Measurements from ENCODE around the gene ACADSB.
A peak's percentile ranks its signal among the peaks of the same experiment; 100 is the strongest.

The ACADSB gene

GRCh38 chr10:123034332-123034731, 25.5 kb downstream of the ACADSB start:
- Histone ChIP-seq H3K27ac (ENCODE audit: low read depth in 2 of 2, low read length in 2 of 2) (no peak overlapping the region), H3K9ac (ENCODE audit: low read depth in 1 of 2, low read length in 2 of 2) (no peak overlapping the region), H3K27me3 (ENCODE audit: control insufficient read depth in 2 of 2, insufficient read depth in 2 of 2, low read length in 2 of 2) (no peaks in the 10 kb centered on the region), H3K9me3 (ENCODE audit: control insufficient read depth in 2 of 2, low read length in 2 of 2) (no peaks in the 10 kb centered on the region), H3K4me3 (ENCODE audit: low read length in 2 of 2) (no peak overlapping the region), H3K4me1 (ENCODE audit: control insufficient read depth in 2 of 2, insufficient read depth in 2 of 2, low read length in 2 of 2) (peaks cover 3 to 4% of the 10 kb centered on the region in 2 donors), H3K36me3 (ENCODE audit: control insufficient read depth in 2 of 2, insufficient read depth in 2 of 2, low read length in 2 of 2) (no peaks in the 10 kb centered on the region)

DNA sequence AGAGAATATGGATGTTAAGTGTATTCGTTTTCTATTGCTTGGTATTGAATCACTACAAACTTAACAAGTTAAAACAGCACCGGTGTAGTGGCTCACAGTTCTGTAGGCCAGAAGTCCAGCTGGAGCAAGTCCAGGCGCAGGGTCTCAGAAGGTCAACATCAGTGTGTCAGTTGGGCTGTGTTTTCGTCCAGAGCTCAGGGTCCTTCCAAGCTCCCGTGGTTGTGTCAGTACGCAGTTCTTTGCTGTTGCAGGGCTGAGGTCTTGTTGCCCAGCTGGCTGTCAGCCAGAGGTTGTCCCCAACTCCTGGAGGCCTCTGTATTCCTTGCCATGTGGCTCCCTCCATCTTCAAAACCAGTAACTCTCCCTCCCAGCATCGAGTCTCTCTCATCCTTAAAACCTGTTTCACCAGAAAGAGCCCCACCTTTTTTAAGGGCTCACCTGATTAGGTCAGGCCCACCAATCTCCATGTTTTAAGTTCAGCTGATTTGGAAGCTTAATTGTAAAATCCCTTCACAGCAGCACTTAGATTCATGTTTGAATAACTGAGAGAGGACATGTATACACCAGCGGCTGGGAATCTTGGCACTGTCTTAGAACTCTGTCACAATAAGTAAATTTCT, 26.8 kb downstream of the ACADSB start:
- H3K9me3 ChIP-seq (ENCODE audit: control insufficient read depth in 2 of 2, low read length in 2 of 2), result no peaks in the 10 kb centered on the region
- no peak overlapping the region for H3K27ac ChIP-seq (ENCODE audit: low read depth in 2 of 2, low read length in 2 of 2)
- H3K36me3 ChIP-seq (ENCODE audit: control insufficient read depth in 2 of 2, insufficient read depth in 2 of 2, low read length in 2 of 2), result no peaks in the 10 kb centered on the region
- no peaks in the 10 kb centered on the region for H3K27me3 ChIP-seq (ENCODE audit: control insufficient read depth in 2 of 2, insufficient read depth in 2 of 2, low read length in 2 of 2)
- H3K4me1 ChIP-seq (ENCODE audit: control insufficient read depth in 2 of 2, insufficient read depth in 2 of 2, low read length in 2 of 2), result peaks cover 4 to 7% of the 10 kb centered on the region in 2 donors
- H3K4me3 ChIP-seq (ENCODE audit: low read length in 2 of 2), result no peak overlapping the region
- no peak overlapping the region for H3K9ac ChIP-seq (ENCODE audit: low read depth in 1 of 2, low read length in 2 of 2)

DNA sequence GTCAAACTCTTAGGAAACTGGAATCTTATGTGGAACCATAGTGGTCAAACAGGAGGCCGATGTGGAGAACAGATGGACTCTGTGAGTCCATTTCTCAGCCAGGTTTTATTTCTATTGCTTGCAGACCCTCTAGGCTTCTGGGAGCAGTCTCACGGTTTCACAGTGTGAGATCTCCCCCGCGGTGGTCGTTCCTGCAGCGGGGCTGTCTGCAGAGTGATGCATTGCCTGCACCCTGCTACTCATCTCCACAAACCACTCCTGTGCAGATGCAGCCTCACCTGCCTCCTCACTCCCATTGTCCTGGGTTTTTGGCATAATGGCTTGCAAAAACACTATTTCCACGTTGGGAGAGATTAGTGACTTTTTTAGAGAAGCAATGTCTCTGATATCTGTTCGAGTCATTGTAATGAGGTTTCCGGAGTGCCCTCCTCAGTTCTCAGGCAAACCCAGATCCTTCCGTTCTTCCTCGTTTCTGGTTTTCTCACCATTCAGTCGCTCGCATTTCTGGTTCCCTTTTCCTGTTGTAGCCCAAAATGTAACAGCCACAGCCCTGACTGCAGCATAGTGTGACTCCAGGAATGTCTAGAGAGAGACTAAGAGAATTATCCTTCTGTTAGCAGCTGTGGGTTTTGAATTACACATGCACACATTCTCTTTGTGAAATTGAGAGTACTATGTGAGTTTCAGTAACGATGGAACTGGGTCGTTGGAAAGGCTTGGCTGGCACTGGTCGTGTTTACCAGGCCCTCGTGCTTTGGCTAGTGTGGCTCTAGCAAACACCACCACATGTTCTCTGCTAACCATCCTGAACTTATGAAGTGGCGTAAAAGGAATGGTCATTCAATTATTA, 30.2 kb downstream of the ACADSB start:
- H3K27ac ChIP-seq (ENCODE audit: low read depth in 2 of 2, low read length in 2 of 2), result peak overlapping the region; percentile 32 to 53
- no peaks in the 10 kb centered on the region for H3K9me3 ChIP-seq (ENCODE audit: control insufficient read depth in 2 of 2, low read length in 2 of 2)
- H3K27me3 ChIP-seq (ENCODE audit: control insufficient read depth in 2 of 2, insufficient read depth in 2 of 2, low read length in 2 of 2), result no peaks in the 10 kb centered on the region
- no peak overlapping the region for H3K9ac ChIP-seq (ENCODE audit: low read depth in 1 of 2, low read length in 2 of 2)
- H3K36me3 ChIP-seq (ENCODE audit: control insufficient read depth in 2 of 2, insufficient read depth in 2 of 2, low read length in 2 of 2), result no peaks in the 10 kb centered on the region
- H3K4me1 ChIP-seq (ENCODE audit: control insufficient read depth in 2 of 2, insufficient read depth in 2 of 2, low read length in 2 of 2), result peaks cover 4 to 7% of the 10 kb centered on the region in 2 donors
- no peak overlapping the region for H3K4me3 ChIP-seq (ENCODE audit: low read length in 2 of 2)

- H3K27ac ChIP-seq (ENCODE audit: low read depth in 2 of 2, low read length in 2 of 2), result peak overlapping the region; percentile 32 to 53
- H3K9ac ChIP-seq (ENCODE audit: low read depth in 1 of 2, low read length in 2 of 2), result no peak overlapping the region
- H3K36me3 ChIP-seq (ENCODE audit: control insufficient read depth in 2 of 2, insufficient read depth in 2 of 2, low read length in 2 of 2), result no peaks in the 10 kb centered on the region
- no peak overlapping the region for H3K4me3 ChIP-seq (ENCODE audit: low read length in 2 of 2)
- H3K27me3 ChIP-seq (ENCODE audit: control insufficient read depth in 2 of 2, insufficient read depth in 2 of 2, low read length in 2 of 2), result no peaks in the 10 kb centered on the region
- peaks cover 4 to 7% of the 10 kb centered on the region in 2 donors for H3K4me1 ChIP-seq (ENCODE audit: control insufficient read depth in 2 of 2, insufficient read depth in 2 of 2, low read length in 2 of 2)
- H3K9me3 ChIP-seq (ENCODE audit: control insufficient read depth in 2 of 2, low read length in 2 of 2), result no peaks in the 10 kb centered on the region
These were observed 30.8 kb downstream of the ACADSB start for GRCh38 chr10:123039632-123039930.

GRCh38 chr10:123042708-123043408, 34.1 kb downstream of the ACADSB start:
- Histone ChIP-seq H3K4me3 (ENCODE audit: low read length in 2 of 2) (no peak overlapping the region), H3K9ac (ENCODE audit: low read depth in 1 of 2, low read length in 2 of 2) (no peak overlapping the region), H3K36me3 (ENCODE audit: control insufficient read depth in 2 of 2, insufficient read depth in 2 of 2, low read length in 2 of 2) (peaks cover 2 to 4% of the 10 kb centered on the region in 2 donors), H3K27me3 (ENCODE audit: control insufficient read depth in 2 of 2, insufficient read depth in 2 of 2, low read length in 2 of 2) (no peaks in the 10 kb centered on the region), H3K4me1 (ENCODE audit: control insufficient read depth in 2 of 2, insufficient read depth in 2 of 2, low read length in 2 of 2) (peaks cover 4 to 7% of the 10 kb centered on the region in 2 donors), H3K27ac (ENCODE audit: low read depth in 2 of 2, low read length in 2 of 2) (no peak overlapping the region), H3K9me3 (ENCODE audit: control insufficient read depth in 2 of 2, low read length in 2 of 2) (no peaks in the 10 kb centered on the region)

- Histone ChIP-seq H3K27ac (ENCODE audit: low read depth in 2 of 2, low read length in 2 of 2) (no peak overlapping the region), H3K27me3 (ENCODE audit: control insufficient read depth in 2 of 2, insufficient read depth in 2 of 2, low read length in 2 of 2) (no peaks in the 10 kb centered on the region), H3K4me3 (ENCODE audit: low read length in 2 of 2) (no peak overlapping the region), H3K4me1 (ENCODE audit: control insufficient read depth in 2 of 2, insufficient read depth in 2 of 2, low read length in 2 of 2) (peaks cover 4 to 7% of the 10 kb centered on the region in 2 donors), H3K9me3 (ENCODE audit: control insufficient read depth in 2 of 2, low read length in 2 of 2) (no peaks in the 10 kb centered on the region), H3K36me3 (ENCODE audit: control insufficient read depth in 2 of 2, insufficient read depth in 2 of 2, low read length in 2 of 2) (peaks cover 5 to 7% of the 10 kb centered on the region in 2 donors), H3K9ac (ENCODE audit: low read depth in 1 of 2, low read length in 2 of 2) (no peak overlapping the region)
These were observed 34.7 kb downstream of the ACADSB start for GRCh38 chr10:123043409-123043925.

- H3K4me1 ChIP-seq (ENCODE audit: control insufficient read depth in 2 of 2, insufficient read depth in 2 of 2, low read length in 2 of 2), result peaks cover under 1 to 3% of the 10 kb centered on the region in 2 donors
- H3K9me3 ChIP-seq (ENCODE audit: control insufficient read depth in 2 of 2, low read length in 2 of 2), result no peaks in the 10 kb centered on the region
- no peak overlapping the region for H3K27ac ChIP-seq (ENCODE audit: low read depth in 2 of 2, low read length in 2 of 2)
- no peaks in the 10 kb centered on the region for H3K27me3 ChIP-seq (ENCODE audit: control insufficient read depth in 2 of 2, insufficient read depth in 2 of 2, low read length in 2 of 2)
- peaks cover 5 to 10% of the 10 kb centered on the region in 2 donors for H3K36me3 ChIP-seq (ENCODE audit: control insufficient read depth in 2 of 2, insufficient read depth in 2 of 2, low read length in 2 of 2)
- H3K4me3 ChIP-seq (ENCODE audit: low read length in 2 of 2), result no peak overlapping the region
- H3K9ac ChIP-seq (ENCODE audit: low read depth in 1 of 2, low read length in 2 of 2), result no peak overlapping the region
These were observed 35.6 kb downstream of the ACADSB start for GRCh38 chr10:123044391-123044790.

DNA sequence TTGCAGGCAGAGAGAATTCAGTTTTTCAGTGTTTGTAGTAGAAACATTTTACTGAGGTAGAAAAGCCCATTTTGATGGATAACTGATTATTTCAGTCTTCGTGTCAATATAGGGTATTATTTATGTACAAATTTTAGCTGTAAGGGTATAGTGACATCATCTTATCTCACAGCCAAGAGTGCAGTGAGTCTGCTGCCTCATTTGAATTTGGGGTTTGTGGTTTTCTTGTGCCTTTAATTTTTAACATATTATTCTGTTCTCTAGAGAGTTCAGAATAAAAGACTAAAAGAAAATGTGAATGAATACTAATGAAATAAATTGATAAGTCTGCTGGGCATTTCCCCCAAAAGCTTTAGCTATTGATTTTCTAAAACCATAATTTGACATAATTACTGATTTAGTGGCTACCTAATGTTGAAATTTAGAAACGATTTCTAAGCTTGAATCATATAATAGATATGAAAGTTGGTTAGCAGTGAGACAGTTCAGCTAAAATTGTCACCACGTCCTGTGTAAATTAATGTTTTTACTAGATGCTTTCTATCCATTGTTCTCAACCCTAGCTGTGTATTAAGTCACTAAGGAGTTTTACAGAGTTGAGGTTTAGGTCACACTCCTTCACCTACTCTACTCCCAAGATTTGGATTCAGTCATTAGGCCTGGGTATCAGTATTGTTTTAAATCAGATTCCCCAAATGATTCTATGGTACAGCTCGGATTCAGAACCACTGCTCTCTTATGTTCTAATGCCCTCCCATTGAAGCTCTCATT, 37.3 kb downstream of the ACADSB start:
- peaks cover 5 to 12% of the 10 kb centered on the region in 2 donors for H3K36me3 ChIP-seq (ENCODE audit: control insufficient read depth in 2 of 2, insufficient read depth in 2 of 2, low read length in 2 of 2)
- H3K4me3 ChIP-seq (ENCODE audit: low read length in 2 of 2), result no peak overlapping the region
- no peaks in the 10 kb centered on the region for H3K4me1 ChIP-seq (ENCODE audit: control insufficient read depth in 2 of 2, insufficient read depth in 2 of 2, low read length in 2 of 2)
- no peaks in the 10 kb centered on the region for H3K27me3 ChIP-seq (ENCODE audit: control insufficient read depth in 2 of 2, insufficient read depth in 2 of 2, low read length in 2 of 2)
- no peaks in the 10 kb centered on the region for H3K9me3 ChIP-seq (ENCODE audit: control insufficient read depth in 2 of 2, low read length in 2 of 2)
- no peak overlapping the region for H3K27ac ChIP-seq (ENCODE audit: low read depth in 2 of 2, low read length in 2 of 2)
- no peak overlapping the region for H3K9ac ChIP-seq (ENCODE audit: low read depth in 1 of 2, low read length in 2 of 2)

GRCh38 chr10:123057968-123058367, 49.2 kb downstream of the ACADSB start:
- no peak overlapping the region for H3K27ac ChIP-seq (ENCODE audit: low read depth in 2 of 2, low read length in 2 of 2)
- H3K27me3 ChIP-seq (ENCODE audit: control insufficient read depth in 2 of 2, insufficient read depth in 2 of 2, low read length in 2 of 2), result no peaks in the 10 kb centered on the region
- H3K36me3 ChIP-seq (ENCODE audit: control insufficient read depth in 2 of 2, insufficient read depth in 2 of 2, low read length in 2 of 2), result peaks cover 0 to 6% of the 10 kb centered on the region in 2 donors
- H3K9ac ChIP-seq (ENCODE audit: low read depth in 1 of 2, low read length in 2 of 2), result no peak overlapping the region
- H3K9me3 ChIP-seq (ENCODE audit: control insufficient read depth in 2 of 2, low read length in 2 of 2), result no peaks in the 10 kb centered on the region
- no peak overlapping the region for H3K4me3 ChIP-seq (ENCODE audit: low read length in 2 of 2)
- no peaks in the 10 kb centered on the region for H3K4me1 ChIP-seq (ENCODE audit: control insufficient read depth in 2 of 2, insufficient read depth in 2 of 2, low read length in 2 of 2)
